PC-3 (cell line): ENCODE results near the gene FAM222A.

Experiments used
- EZH2 ChIP-seq: fragments of 300-600 bp; sonication (generic); IDR thresholded peaks from one replicate; pipeline ENCODE4 v1.6.1; 2017; ENCODE audit warnings: antibody characterized with exemption, mild to moderate bottlenecking, low read length; ENCODE audit not compliant: unreplicated experiment
- EZH2phosphoT487 ChIP-seq: fragments of 300-600 bp; sonication (generic); IDR thresholded peaks from 2 replicates; pipeline ENCODE4 v1.6.1; 2018; ENCODE audit warnings: mild to moderate bottlenecking, antibody characterized with exemption, low read length, borderline replicate concordance

GRCh38 chr12:109753054-109753401 lies 39.4 kb downstream of the FAM222A start:
- TF ChIP-seq EZH2 = no peak
- TF ChIP-seq EZH2phosphoT487 = no peak
